ENCODE measurements around the gene CFAP91.

GRCh38 chr3:119662604-119663373 lies 40.0 kb upstream of the CFAP91 start:
- TF ChIP-seq, protein P1, sequence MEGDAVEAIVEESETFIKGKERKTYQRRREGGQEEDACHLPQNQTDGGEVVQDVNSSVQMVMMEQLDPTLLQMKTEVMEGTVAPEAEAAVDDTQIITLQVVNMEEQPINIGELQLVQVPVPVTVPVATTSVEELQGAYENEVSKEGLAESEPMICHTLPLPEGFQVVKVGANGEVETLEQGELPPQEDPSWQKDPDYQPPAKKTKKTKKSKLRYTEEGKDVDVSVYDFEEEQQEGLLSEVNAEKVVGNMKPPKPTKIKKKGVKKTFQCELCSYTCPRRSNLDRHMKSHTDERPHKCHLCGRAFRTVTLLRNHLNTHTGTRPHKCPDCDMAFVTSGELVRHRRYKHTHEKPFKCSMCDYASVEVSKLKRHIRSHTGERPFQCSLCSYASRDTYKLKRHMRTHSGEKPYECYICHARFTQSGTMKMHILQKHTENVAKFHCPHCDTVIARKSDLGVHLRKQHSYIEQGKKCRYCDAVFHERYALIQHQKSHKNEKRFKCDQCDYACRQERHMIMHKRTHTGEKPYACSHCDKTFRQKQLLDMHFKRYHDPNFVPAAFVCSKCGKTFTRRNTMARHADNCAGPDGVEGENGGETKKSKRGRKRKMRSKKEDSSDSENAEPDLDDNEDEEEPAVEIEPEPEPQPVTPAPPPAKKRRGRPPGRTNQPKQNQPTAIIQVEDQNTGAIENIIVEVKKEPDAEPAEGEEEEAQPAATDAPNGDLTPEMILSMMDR (conservative IDR thresholded peaks at IDR 0.05 in 1 of 2, IDR thresholded peaks at IDR 0.05 in 1 of 2; ENCODE audit: extremely low read depth in 1 of 2, insufficient read depth in 1 of 2, low read depth in 1 of 2, low read length in 2 of 2), result no peak
- no peak for TF ChIP-seq EZH2 (IDR thresholded peaks at IDR 0.05; ENCODE audit: borderline replicate concordance, low read length)
